Colonic mucosa (tissue), 4 donors: ENCODE results near the gene TRPM2. TPM values are rescaled to one million over a fixed set of nuclear protein-coding genes. Genes with fewer than 3 reads are reported as not detected.

ENCODE experiments used
- DNase-seq: peaks from one replicate; pipeline ENCODE4 v3.0.0-alpha.2; 2020
- H3K27ac ChIP-seq: fragments of 200-600 bp; one replicate; pipeline ENCODE4 v1.8.0; 2021
- H3K27me3 ChIP-seq: fragments of 200-600 bp; one replicate; pipeline ENCODE4 v1.8.0; 2021
- H3K36me3 ChIP-seq: fragments of 200-600 bp; one replicate; pipeline ENCODE4 v1.8.0; 2021
- H3K4me1 ChIP-seq: fragments of 200-600 bp; one replicate; pipeline ENCODE4 v1.8.0; 2021; ENCODE audit warnings: mild to moderate bottlenecking
- H3K4me3 ChIP-seq: fragments of 200-600 bp; one replicate; pipeline ENCODE4 v1.8.0; 2021
- H3K9ac ChIP-seq, 2 donors: one replicate each; pipeline ENCODE4 v1.7.0; 2013; ENCODE audit warnings: control low read depth in 2 of 2, low read depth in 2 of 2, low read length in 2 of 2
- H3K9me3 ChIP-seq: fragments of 200-600 bp; one replicate; pipeline ENCODE4 v1.8.0; 2021
- CTCF ChIP-seq: fragments of 200-600 bp; IDR thresholded peaks from one replicate; pipeline ENCODE4 v1.8.0; 2022; ENCODE audit warnings: antibody characterized with exemption, mild to moderate bottlenecking
- intact Hi-C: fragments of 100-400 bp; cut with DNase I; formaldehyde crosslinking; loops from one replicate; pipeline ENCODE4 v1.14.1; 2022
- total RNA-seq, 2 donors: library from RNA; stranded (reverse); fragmentation: NEBNext Ultra II Directional in 1 of 2; extraction: Animal tissue kit (Norgen Biotek cat#: 25700) in 1 of 2; gene quantifications; one replicate each; pipeline ENCODE4 v1.2.1, GENCODE V29; 2021
- donor health status: healthy.
- donor health status: DM: no; HTN: no; CAD: no.
- donor health status: DM: no; HTN: no; CAD: no.

Gene TRPM2
- total RNA-seq, 2 donors from 2014 or later, result 2.6 to 4.2 TPM

DNA sequence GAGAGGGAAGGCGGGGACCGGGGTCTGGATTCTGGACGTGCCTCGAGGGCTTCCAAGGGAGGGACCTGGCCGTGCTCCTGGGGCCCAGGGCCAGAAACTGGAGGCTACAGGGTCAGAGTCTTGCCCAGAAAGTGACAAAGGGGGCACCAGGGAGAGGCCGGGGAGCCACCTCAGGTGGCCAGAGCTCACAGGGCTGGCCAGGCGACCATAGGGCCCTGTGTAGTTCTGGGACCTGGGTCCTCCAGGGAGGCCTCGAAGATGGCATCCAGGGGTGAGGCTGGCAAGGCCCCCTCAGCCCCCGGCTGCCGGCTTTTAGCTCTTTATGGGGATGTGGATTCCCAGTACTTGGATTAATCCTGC, 87.6 kb downstream of the TRPM2 start:
- no peak overlapping the region for H3K9ac ChIP-seq
- no peaks in the 10 kb centered on the region for H3K36me3 ChIP-seq
- H3K4me1 ChIP-seq, result no peaks in the 10 kb centered on the region
- H3K4me3 ChIP-seq, result no peak overlapping the region
- DNase-seq, result no peak
- no peak for TF ChIP-seq CTCF
- no peaks in the 10 kb centered on the region for H3K9me3 ChIP-seq
- H3K27ac ChIP-seq, result no peak overlapping the region
- no peaks in the 10 kb centered on the region for H3K27me3 ChIP-seq
- intact Hi-C loops, result no loop called here

DNA sequence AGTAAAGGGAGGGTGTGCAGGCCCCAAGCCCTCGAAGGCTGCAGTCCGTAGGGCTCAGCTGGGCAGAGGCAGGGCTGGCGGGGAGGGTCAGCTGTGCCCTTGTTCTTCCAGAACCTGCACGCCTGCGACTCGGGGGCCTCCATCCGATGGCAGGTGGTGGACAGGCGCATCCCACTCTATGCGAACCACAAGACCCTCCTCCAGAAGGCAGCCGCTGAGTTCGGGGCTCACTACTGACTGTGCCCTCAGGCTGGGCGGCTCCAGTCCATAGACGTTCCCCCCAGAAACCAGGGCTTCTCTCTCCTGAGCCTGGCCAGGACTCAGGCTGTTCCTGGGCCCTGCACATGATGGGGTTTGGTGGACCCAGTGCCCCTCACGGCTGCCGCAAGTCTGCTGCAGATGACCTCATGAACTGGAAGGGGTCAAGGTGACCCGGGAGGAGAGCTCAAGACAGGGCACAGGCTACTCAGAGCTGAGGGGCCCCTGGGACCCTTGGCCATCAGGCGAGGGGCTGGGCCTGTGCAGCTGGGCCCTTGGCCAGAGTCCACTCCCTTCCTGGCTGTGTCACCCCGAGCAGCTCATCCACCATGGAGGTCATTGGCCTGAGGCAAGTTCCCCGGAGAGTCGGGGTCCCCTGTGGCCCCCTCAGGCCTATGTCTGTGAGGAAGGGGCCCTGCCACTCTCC, 88.3 kb downstream of the TRPM2 start:
- Histone ChIP-seq H3K4me1 (no peaks in the 10 kb centered on the region), H3K9me3 (no peaks in the 10 kb centered on the region), H3K36me3 (no peaks in the 10 kb centered on the region), H3K27ac (no peak overlapping the region), H3K4me3 (no peak overlapping the region), H3K9ac (no peak overlapping the region), H3K27me3 (no peaks in the 10 kb centered on the region)
- TF ChIP-seq CTCF, result no peak
- intact Hi-C loops, result no loop called here
- DNase-seq, result no peak

DNA sequence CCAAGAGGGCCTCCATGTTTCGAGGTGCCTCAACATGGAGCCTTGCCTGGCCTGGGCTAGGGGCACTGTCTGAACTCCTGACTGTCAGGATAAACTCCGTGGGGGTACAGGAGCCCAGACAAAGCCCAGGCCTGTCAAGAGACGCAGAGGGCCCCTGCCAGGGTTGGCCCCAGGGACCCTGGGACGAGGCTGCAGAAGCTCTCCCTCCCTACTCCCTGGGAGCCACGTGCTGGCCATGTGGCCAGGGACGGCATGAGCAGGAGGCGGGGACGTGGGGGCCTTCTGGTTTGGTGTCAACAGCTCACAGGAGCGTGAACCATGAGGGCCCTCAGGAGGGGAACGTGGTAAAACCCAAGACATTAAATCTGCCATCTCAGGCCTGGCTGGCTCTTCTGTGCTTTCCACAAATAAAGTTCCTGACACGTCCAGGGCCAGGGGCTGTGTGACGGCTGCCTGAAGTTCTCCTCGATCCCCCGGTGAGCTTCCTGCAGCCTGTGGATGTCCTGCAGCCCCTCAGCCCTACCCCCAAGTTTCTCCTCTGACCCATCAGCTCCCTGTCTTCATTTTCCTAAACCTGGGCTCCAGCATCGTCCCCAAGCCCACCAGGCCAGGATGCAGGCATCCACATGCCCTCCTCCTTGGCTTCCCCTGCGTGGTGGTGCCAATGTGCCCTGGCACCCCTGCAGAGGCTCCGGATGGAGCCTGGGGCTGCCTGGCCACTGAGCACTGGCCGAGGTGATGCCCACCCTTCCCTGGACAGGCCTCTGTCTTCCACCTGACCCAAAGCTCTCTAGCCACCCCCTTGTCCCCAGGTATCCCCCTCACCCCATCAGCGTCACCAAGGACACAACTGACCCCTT, 89.1 kb downstream of the TRPM2 start:
- TF ChIP-seq CTCF, result no peak
- no peaks in the 10 kb centered on the region for H3K36me3 ChIP-seq
- no peak overlapping the region for H3K27ac ChIP-seq
- H3K4me3 ChIP-seq, result no peak overlapping the region
- no peaks in the 10 kb centered on the region for H3K9me3 ChIP-seq
- DNase-seq, result no peak
- intact Hi-C loops, result no loop called here
- no peak overlapping the region for H3K9ac ChIP-seq
- H3K4me1 ChIP-seq, result no peaks in the 10 kb centered on the region
- no peaks in the 10 kb centered on the region for H3K27me3 ChIP-seq

DNA sequence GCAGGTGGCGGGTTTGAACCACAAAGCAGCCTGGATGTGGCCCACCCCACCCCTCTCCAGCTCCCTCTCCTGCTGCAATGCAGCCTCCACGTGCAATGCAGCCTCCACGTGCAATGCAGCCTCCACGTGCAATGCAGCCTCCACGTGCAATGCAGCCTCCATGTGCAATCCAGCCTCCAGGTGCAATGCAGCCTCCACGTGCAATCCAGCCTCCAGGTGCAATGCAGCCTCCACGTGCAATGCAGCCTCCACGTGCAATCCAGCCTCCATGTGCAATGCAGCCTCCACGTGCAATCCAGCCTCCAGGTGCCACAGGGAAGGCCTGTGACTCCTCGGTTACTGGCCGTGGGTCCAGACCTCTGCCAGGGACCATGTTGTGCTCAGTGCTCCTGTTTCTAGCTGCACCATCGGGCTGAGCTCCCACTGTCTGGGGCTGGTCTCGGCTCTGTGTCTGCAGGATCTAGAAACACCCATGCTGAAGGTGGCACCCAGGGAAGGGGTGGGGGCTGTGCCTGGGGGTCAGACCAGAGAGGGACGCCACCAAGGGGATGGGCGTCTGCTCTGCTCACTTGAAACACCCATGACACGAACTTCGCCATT, 90.0 kb downstream of the TRPM2 start:
- intact Hi-C loops, result no loop called here
- Histone ChIP-seq H3K9me3 (no peaks in the 10 kb centered on the region), H3K27ac (no peak overlapping the region), H3K27me3 (no peaks in the 10 kb centered on the region), H3K9ac (no peak overlapping the region), H3K4me1 (no peaks in the 10 kb centered on the region), H3K4me3 (no peak overlapping the region), H3K36me3 (no peaks in the 10 kb centered on the region)
- DNase-seq, result no peak
- TF ChIP-seq CTCF, result no peak

DNA sequence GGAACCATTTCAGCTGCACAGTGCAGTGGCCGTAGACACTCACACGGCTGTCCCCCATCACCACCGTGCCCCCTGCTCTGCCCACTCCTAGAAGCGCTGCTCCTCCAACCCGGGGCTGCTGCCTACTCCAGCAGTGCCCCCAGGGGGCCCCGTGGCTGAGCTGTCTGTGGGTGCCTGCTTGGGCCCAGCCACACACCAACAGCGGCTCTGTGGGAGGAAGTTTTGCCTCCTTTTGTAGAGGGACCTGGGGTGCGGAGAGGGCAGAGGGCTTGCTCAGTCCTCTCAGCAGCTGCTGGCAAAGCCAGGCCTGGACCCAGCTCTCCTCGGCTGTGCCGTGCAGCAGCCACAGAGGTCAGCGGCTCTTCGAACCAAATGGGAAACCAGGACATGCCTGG, 90.5 kb downstream of the TRPM2 start:
- Histone ChIP-seq H3K9me3 (no peaks in the 10 kb centered on the region), H3K27ac (no peak overlapping the region), H3K9ac (no peak overlapping the region), H3K36me3 (no peaks in the 10 kb centered on the region), H3K4me1 (no peaks in the 10 kb centered on the region), H3K4me3 (no peak overlapping the region), H3K27me3 (no peaks in the 10 kb centered on the region)
- intact Hi-C loops, result no loop called here
- DNase-seq, result no peak
- no peak for TF ChIP-seq CTCF
